Measurements from ENCODE around the gene SPEM3.
"Not testable (repeated sequence)": the region's sequence is repeated elsewhere in the genome, so short reads cannot be mapped to it uniquely, and the experiment has no call there.

Gene SPEM3

GRCh38 chr17:7475764-7476422 lies 47.2 kb downstream of the SPEM3 start:
- no peak for DNase-seq

DNA sequence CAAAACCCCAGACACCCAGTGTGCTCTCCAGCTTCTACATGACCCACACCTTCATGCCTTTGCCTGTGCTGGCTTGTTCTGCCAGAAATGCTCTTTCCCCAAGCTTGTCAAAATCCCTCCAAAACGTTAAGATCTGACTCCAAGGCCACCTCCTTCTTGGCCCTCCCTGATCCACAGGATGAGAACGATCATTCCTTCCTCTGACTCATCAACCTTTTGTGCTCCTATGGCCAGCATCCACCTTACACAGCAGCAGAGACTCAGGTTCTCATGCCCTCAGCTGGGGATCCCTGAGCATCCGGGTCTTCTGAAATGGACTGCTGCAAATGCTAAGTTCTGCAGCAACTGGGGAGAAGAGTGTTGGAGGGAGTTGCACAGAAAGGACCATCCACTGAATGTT lies 47.8 kb downstream of the SPEM3 start:
- no peak for DNase-seq

- DNase-seq = no peak
Measured at GRCh38 chr17:7476951-7477350, 48.3 kb downstream of the SPEM3 start.

GRCh38 chr17:7477392-7478275 lies 49.0 kb downstream of the SPEM3 start:
- peak; percentile 38 for DNase-seq

DNA sequence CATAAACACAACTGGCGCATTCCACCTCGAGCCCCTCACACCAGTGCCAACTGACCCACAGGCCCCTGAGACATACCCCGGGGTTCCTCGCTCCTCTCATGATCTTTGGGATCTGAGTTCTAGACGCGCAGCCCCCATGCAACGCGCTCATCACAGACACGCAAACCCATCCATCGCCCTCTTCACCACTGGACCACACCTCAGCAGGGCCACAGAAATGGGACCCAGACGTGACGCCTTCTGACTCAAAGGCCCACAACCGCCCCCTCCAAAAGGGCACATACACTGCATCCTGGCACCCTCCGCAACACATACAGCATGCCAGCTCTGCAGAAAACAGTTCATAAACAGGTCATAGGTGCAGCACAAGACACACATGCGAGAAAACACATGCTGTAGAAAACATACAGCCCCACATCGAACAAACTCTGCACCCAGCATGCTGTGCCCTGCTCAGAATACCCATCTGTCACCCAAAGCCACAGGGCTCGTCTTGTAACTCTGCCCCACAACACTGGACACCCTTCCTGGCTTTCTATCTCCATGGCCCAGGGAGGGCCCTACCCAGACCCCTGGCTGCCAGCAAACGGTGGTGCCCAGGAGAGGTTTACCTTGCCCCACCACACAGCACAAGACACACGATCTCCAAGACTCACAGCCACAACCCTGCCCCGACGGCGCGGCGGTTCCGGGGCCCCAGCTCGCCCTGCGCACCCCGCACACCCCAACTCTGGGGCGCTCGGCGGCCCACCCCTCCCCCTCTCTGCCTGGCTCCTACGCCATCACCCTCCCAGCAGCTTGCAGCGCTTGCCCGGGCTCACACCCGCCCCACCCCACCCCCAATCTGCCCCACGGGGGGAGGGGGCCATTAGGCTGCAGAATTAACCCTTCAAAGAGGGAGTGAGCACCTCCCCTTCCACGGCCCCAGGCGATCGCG lies 49.9 kb downstream of the SPEM3 start:
- DNase-seq = no peak

DNA sequence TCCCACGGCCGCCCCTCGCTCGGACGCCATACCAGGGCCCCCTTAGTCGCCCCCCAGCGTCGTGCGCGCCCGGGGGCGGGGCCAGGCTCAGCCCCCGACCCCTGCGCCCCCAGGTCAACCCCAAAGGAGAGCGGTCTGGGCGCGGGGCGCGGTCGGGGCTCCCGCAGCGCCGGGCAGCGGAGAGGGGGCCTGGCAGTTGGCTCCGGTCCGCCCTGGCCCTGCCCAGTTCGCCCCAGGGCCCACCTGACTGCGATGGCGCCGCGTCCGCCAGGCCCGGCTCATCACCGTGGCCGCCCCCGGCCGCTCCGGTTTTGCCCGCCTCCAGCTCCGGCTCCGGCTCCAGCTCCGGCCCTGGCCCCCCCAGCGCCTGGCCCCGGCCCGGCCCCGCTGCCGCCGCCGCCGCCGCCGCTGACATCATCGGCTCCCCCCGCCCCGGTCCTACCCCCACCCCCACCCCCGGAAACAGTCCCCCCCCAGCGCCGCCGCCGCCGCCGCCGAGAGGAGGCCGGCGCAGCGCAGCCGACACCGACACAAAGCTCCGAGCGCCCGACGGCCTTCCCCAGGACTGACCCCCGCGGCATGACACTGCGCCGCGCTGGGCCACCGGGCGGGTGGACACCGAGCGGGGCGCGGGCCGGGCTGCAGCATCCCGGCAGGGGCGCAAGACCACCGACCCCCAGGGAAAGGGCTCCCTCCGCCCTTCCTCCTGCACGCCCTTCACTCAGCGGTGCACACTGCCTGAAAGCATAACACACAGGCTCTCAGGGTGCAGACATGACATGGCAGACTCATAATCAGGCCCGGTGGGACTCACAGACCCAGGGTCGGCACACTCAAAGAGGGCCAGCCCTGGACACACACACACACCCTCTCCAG lies 50.8 kb downstream of the SPEM3 start, which contains the start of gene ZBTB4:
TSS of gene ZBTB4 (minus strand) at position 419 of the 876 bp plus-strand sequence. CDS start 12,830 bp downstream, outside the sequence.
- DNase-seq = no peak

- DNase-seq = no peak
Measured at GRCh38 chr17:7480089-7480384, 51.4 kb downstream of the SPEM3 start.

DNA sequence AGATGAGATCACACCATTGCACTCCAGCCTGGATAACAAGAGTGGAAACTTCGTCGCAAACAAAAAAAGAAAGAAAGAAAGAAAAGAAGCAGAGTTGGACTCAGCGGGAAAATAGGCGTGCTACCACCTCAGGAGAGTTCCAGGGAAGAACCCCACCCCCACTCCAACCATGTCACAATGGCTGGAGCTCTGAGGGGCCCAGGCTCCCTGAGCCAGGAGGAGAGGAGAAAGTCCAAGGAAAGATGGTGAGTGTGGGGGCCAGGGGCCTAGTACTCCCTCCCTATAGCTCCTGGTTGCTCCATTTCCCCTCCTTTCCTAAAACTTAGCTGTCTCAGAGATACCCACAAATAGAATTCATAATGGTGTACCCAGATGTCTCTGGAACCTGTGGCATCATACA lies 52.6 kb downstream of the SPEM3 start, which contains the start of gene SLC35G6:
TSS of gene SLC35G6 (plus strand) at position 172 of the 400 bp plus-strand sequence. CDS start at position 243, 71 bp downstream.
- not testable (repeated sequence) for DNase-seq

DNA sequence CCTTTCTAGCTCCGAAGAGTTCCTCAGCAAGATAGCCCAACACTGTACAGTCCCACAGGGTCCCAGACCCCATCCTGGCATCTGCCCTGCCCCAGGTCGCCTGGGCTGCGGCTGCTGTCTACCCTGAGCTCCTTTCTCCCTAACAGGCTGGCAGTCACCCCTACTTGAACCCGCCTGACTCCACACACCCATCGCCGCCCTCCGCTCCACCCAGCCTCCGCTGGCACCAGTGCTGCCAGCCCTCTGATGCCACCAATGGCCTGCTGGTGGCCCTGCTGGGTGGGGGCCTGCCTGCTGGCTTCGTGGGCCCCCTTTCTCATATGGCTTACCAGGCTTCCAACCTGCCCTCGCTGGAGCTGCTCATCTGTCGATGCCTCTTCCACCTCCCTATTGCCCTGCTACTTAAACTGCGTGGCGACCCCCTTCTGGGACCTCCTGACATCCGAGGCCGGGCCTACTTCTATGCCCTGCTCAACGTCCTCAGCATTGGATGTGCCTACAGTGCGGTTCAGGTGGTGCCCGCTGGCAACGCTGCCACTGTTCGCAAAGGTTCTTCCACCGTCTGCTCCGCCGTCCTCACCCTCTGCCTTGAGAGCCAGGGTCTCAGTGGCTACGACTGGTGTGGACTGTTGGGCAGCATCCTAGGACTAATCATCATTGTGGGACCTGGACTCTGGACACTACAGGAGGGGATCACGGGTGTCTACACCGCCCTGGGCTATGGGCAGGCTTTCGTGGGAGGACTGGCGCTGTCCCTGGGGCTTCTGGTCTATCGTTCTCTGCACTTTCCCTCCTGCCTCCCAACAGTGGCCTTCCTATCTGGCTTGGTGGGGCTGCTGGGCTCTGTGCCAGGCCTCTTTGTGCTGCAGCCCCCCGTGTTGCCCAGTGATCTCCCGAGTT lies 53.4 kb downstream of the SPEM3 start:
- DNase-seq = not testable (repeated sequence)
